Muscle of leg (tissue), 11 donors: ENCODE measurements around the gene ITPRIP. TPM values are rescaled to one million over a fixed set of nuclear protein-coding genes. Genes with fewer than 3 reads are reported as not detected.

Source experiments
- DNase-seq: peaks from one replicate; pipeline ENCODE4 v3.0.0; 2013
- H3K27ac ChIP-seq: one replicate; pipeline ENCODE4 v1.5.1; 2013; ENCODE audit warnings: mild to moderate bottlenecking, low read length, control low read depth
- H3K27me3 ChIP-seq: one replicate; pipeline ENCODE4 v1.6.1; 2013; ENCODE audit warnings: low read length; ENCODE audit not compliant: control insufficient read depth, insufficient read depth
- H3K36me3 ChIP-seq: one replicate; pipeline ENCODE4 v1.6.1; 2013; ENCODE audit warnings: low read length; ENCODE audit not compliant: control insufficient read depth, insufficient read depth
- H3K4me1 ChIP-seq: one replicate; pipeline ENCODE4 v1.6.1; 2013; ENCODE audit warnings: low read length; ENCODE audit not compliant: control insufficient read depth, insufficient read depth
- H3K4me3 ChIP-seq: one replicate; pipeline ENCODE4 v1.5.1; 2013; ENCODE audit warnings: low read length, control low read depth
- H3K9me3 ChIP-seq: replicated peaks from 2 replicates; pipeline ENCODE4 v1.6.1; 2013; ENCODE audit warnings: low read depth, low read length; ENCODE audit not compliant: control insufficient read depth
- WGBS: methylation state at CpG from one replicate; pipeline ENCODE4 v1.1.5; 2013; ENCODE audit warnings: missing lambda C conversion rate; ENCODE audit not compliant: insufficient coverage; 5-methylcytosine and 5-hydroxymethylcytosine counted together
- polyA plus RNA-seq, 8 donors: library from polyadenylated mRNA; unstranded; fragments of 120-200 nt; gene quantifications; one replicate each; pipeline versions ENCODE4 v1.2.1 to v1.2.3, GENCODE V29; 2013; ENCODE audit warnings: inconsistent platforms in 1 of 8, low replicate concordance in 1 of 8; ENCODE audit not compliant: insufficient read length in 8 of 8, insufficient read depth in 1 of 8
- total RNA-seq: library from RNA; stranded (reverse); fragments of 120-200 nt; gene quantifications from one replicate; pipeline ENCODE4 v1.2.4, GENCODE V29; 2013

The ITPRIP gene
- total and polyA plus RNA-seq, 9 donors, result 2.6 to 10.8 (median 8.3) TPM

GRCh38 chr10:104333032-104333727, 5.1 kb downstream of the ITPRIP start:
- WGBS, result 75% methylated on average over 8 of the region's 13 CpGs
- DNase-seq, result no peak
- peak overlapping the region; percentile 56 for H3K27ac ChIP-seq
- no peaks in the 10 kb centered on the region for H3K9me3 ChIP-seq
- no peaks in the 10 kb centered on the region for H3K27me3 ChIP-seq
- no peak overlapping the region for H3K4me3 ChIP-seq
- H3K36me3 ChIP-seq, result no peaks in the 10 kb centered on the region
- H3K4me1 ChIP-seq, result peaks cover 75% of the 10 kb centered on the region

GRCh38 chr10:104332243-104333031, 5.8 kb downstream of the ITPRIP start:
- no peak for DNase-seq
- no peaks in the 10 kb centered on the region for H3K27me3 ChIP-seq
- H3K36me3 ChIP-seq, result no peaks in the 10 kb centered on the region
- no peak overlapping the region for H3K4me3 ChIP-seq
- H3K27ac ChIP-seq, result peak overlapping the region; percentile 97
- no peaks in the 10 kb centered on the region for H3K9me3 ChIP-seq
- WGBS, result 87% methylated on average over 2 of the region's 11 CpGs
- peaks cover 82% of the 10 kb centered on the region for H3K4me1 ChIP-seq

GRCh38 chr10:104331208-104331838, 6.9 kb downstream of the ITPRIP start:
- Histone ChIP-seq H3K9me3 (no peaks in the 10 kb centered on the region), H3K27me3 (no peaks in the 10 kb centered on the region), H3K27ac (peak overlapping the region; percentile 97), H3K4me1 (peaks cover 83% of the 10 kb centered on the region), H3K36me3 (no peaks in the 10 kb centered on the region), H3K4me3 (no peak overlapping the region)
- DNase-seq, result peak; percentile 72
- 39% methylated on average over 5 of the region's 9 CpGs for WGBS

- Histone ChIP-seq H3K27me3 (no peaks in the 10 kb centered on the region), H3K36me3 (peaks cover 4% of the 10 kb centered on the region)
These were observed 7.8 kb downstream of the ITPRIP start for GRCh38 chr10:104330168-104331110.

GRCh38 chr10:104329735-104330134, 8.5 kb downstream of the ITPRIP start:
- H3K27me3 ChIP-seq, result no peaks in the 10 kb centered on the region
- H3K4me3 ChIP-seq, result no peak overlapping the region
- H3K36me3 ChIP-seq, result peaks cover 8% of the 10 kb centered on the region
- 18% methylated on average over 2 of the region's 3 CpGs for WGBS
- peak overlapping the region; percentile 97 for H3K27ac ChIP-seq
- H3K4me1 ChIP-seq, result peaks cover 92% of the 10 kb centered on the region
- H3K9me3 ChIP-seq, result no peaks in the 10 kb centered on the region
- no peak for DNase-seq

More at GRCh38 chr10:104330168-104331110, 7.8 kb downstream of the ITPRIP start:
- H3K4me1 ChIP-seq, result peaks cover 86% of the 10 kb centered on the region
- H3K9me3 ChIP-seq, result no peaks in the 10 kb centered on the region
- peak overlapping the region; percentile 97 for H3K27ac ChIP-seq
- H3K4me3 ChIP-seq, result no peak overlapping the region
- peak; percentile 98 for DNase-seq
- WGBS, result 0% methylated on average over 1 of the region's 8 CpGs

- Histone ChIP-seq H3K27me3 (no peaks in the 10 kb centered on the region), H3K4me3 (peak overlapping the region; percentile 9), H3K36me3 (peaks cover 9% of the 10 kb centered on the region), H3K4me1 (peaks cover 92% of the 10 kb centered on the region), H3K9me3 (no peaks in the 10 kb centered on the region), H3K27ac (peak overlapping the region; percentile 97)
- WGBS, result 40% methylated on average over 5 of the region's 15 CpGs
- DNase-seq, result peak; percentile 87
These were observed 9.2 kb downstream of the ITPRIP start for GRCh38 chr10:104328896-104329710.

- Histone ChIP-seq H3K27ac (peak overlapping the region; percentile 97), H3K36me3 (peaks cover 9% of the 10 kb centered on the region), H3K9me3 (no peaks in the 10 kb centered on the region), H3K4me3 (peak overlapping the region; percentile 9), H3K27me3 (no peaks in the 10 kb centered on the region), H3K4me1 (peaks cover 91% of the 10 kb centered on the region)
- DNase-seq, result no peak
- no CpG with 5 or more reads among the region's 3 CpGs for WGBS
These were observed 9.7 kb downstream of the ITPRIP start for GRCh38 chr10:104328646-104328895.

- WGBS, result 51% methylated on average over 10 of the region's 20 CpGs
- no peaks in the 10 kb centered on the region for H3K9me3 ChIP-seq
- H3K4me1 ChIP-seq, result peaks cover 91% of the 10 kb centered on the region
- no peaks in the 10 kb centered on the region for H3K27me3 ChIP-seq
- H3K4me3 ChIP-seq, result peak overlapping the region; percentile 4
- H3K36me3 ChIP-seq, result peaks cover 9% of the 10 kb centered on the region
- DNase-seq, result peak; percentile 95
- peak overlapping the region; percentile 97 for H3K27ac ChIP-seq
These were observed 10.3 kb downstream of the ITPRIP start for GRCh38 chr10:104327745-104328645.
